Esophagus squamous epithelium (tissue), 5 donors: ENCODE results near the gene WFDC9. TPM values are rescaled to one million over a fixed set of nuclear protein-coding genes. Genes with fewer than 3 reads are reported as not detected.
"Not testable (repeated sequence)": the region's sequence is repeated elsewhere in the genome, so short reads cannot be mapped to it uniquely, and the experiment has no call there.

Source experiments
- DNase-seq: peaks from one replicate; lab custom pipeline; 2025; lab: John Stamatoyannopoulos, UW
- H3K27ac ChIP-seq, 4 donors: fragments of 200-600 bp; sonication (generic); one replicate each; pipeline ENCODE4 v1.5.1; 2016 to 2019; ENCODE audit warnings: mild to moderate bottlenecking in 1 of 4
- H3K27me3 ChIP-seq, 4 donors: fragments of 200-600 bp; sonication (generic); 1 replicate in 3 of 4; 2 replicates in 1 of 4; pipeline versions ENCODE4 v1.5.1 to v1.6.0; 2017 to 2021; ENCODE audit warnings: antibody characterized with exemption in 1 of 4
- H3K36me3 ChIP-seq, 3 donors: fragments of 200-600 bp; sonication (generic); one replicate each; pipeline ENCODE4 v1.5.1; 2016 to 2019
- H3K4me1 ChIP-seq, 3 donors: fragments of 200-600 bp; sonication (generic); one replicate each; pipeline ENCODE4 v1.5.1; 2017 to 2019
- H3K4me3 ChIP-seq, 4 donors: fragments of 200-600 bp; sonication (generic); 1 replicate in 3 of 4; 2 replicates in 1 of 4; pipeline ENCODE4 v1.5.1; 2016 to 2019; ENCODE audit warnings: mild to moderate bottlenecking in 2 of 4, moderate library complexity in 1 of 4
- H3K9me3 ChIP-seq, 3 donors: fragments of 200-600 bp; sonication (generic); one replicate each; pipeline ENCODE4 v1.5.1; 2016 to 2019
- CTCF ChIP-seq, 6 experiments: fragments of 450-650 bp in 4 of 6; fragments of 200-600 bp in 2 of 6; sonication (generic) in 2 of 6; IDR thresholded peaks; one replicate each; pipeline ENCODE4 v1.5.1; 2016 to 2019; ENCODE audit warnings: antibody characterized with exemption in 6 of 6, mild to moderate bottlenecking in 4 of 6, moderate library complexity in 4 of 6
- POLR2A ChIP-seq, 4 donors: fragments of 450-650 bp; IDR thresholded peaks; one replicate each; pipeline ENCODE4 v1.6.1; 2017; ENCODE audit warnings: antibody characterized with exemption in 4 of 4, mild to moderate bottlenecking in 4 of 4, moderate library complexity in 3 of 4
- WGBS, 2 donors: methylation state at CpG; one replicate each; pipeline ENCODE4 v1.1.5; 2018; 5-methylcytosine and 5-hydroxymethylcytosine counted together
- intact Hi-C: fragments of 100-400 bp; cut with DNase I; formaldehyde crosslinking; loops from one replicate; pipeline ENCODE4 v1.15.0; 2022
- total RNA-seq, 4 donors: library from RNA; depleted of rRNA; stranded (reverse); fragments of >200 nt; gene quantifications; one replicate each; pipeline ENCODE4 v1.1.0, GENCODE V29; 2016
- donor health status: DM: yes; HTN: yes; CAD: no.

WFDC9 gene
- total RNA-seq, 4 donors from 2014 or later = not detected

- Histone ChIP-seq H3K36me3 (no peaks in the 10 kb centered on the region), H3K27ac (no peak overlapping the region), H3K9me3 (no peaks in the 10 kb centered on the region), H3K27me3 (peaks cover 0 to 9% (median 0%) of the 10 kb centered on the region in 4 donors), H3K4me3 (no peak overlapping the region), H3K4me1 (no peaks in the 10 kb centered on the region)
- DNase-seq = no peak
- intact Hi-C loops = no loop called here
- WGBS, 2 donors = 76 to 86% methylated on average over 6 of the region's 6 CpGs
- no peak for TF ChIP-seq POLR2A (IDR thresholded peaks at IDR 0.05)
Measured at GRCh38 chr20:45649312-45649863, 18.3 kb upstream of the WFDC9 start.

- 60% methylated on average over 1 of the region's 1 CpG; no CpG with 5 or more reads in 1 of the 2 donors for whole genome bisulfite sequencing, 2 donors
- H3K27ac ChIP-seq = no peak overlapping the region
- intact Hi-C loops = no loop called here
- no peaks in the 10 kb centered on the region for H3K9me3 ChIP-seq
- no peaks in the 10 kb centered on the region for H3K36me3 ChIP-seq
- DNase-seq = no peak
- H3K4me3 ChIP-seq = no peak overlapping the region
- TF ChIP-seq POLR2A (IDR thresholded peaks at IDR 0.05) (no peak), CTCF (IDR thresholded peaks at IDR 0.05) (no peak)
- no peaks in the 10 kb centered on the region for H3K4me1 ChIP-seq
- peaks cover 0 to 9% (median 0%) of the 10 kb centered on the region in 4 donors for H3K27me3 ChIP-seq
Measured at GRCh38 chr20:45647441-45648050, 16.5 kb upstream of the WFDC9 start.

- no peak for TF ChIP-seq CTCF (IDR thresholded peaks at IDR 0.05)
- no peak for TF ChIP-seq POLR2A (IDR thresholded peaks at IDR 0.05)
- WGBS, 2 donors = 78 to 92% methylated on average over 2 to 3 of the region's 3 CpGs
- H3K27me3 ChIP-seq = peaks cover 0 to 9% (median 0%) of the 10 kb centered on the region in 4 donors
- no peaks in the 10 kb centered on the region for H3K36me3 ChIP-seq
- no peak for DNase-seq
- H3K4me3 ChIP-seq = no peak overlapping the region
- H3K9me3 ChIP-seq = no peaks in the 10 kb centered on the region
- intact Hi-C loops = no loop called here
- no peak overlapping the region for H3K27ac ChIP-seq
- no peaks in the 10 kb centered on the region for H3K4me1 ChIP-seq
Measured at GRCh38 chr20:45646875-45647274, 15.8 kb upstream of the WFDC9 start.

GRCh38 chr20:45645869-45646268 lies 14.8 kb upstream of the WFDC9 start:
- WGBS, 2 donors = no CpG with 5 or more reads among the region's 28 CpGs

GRCh38 chr20:45641076-45641475 lies 10.0 kb upstream of the WFDC9 start:
- DNase-seq, H3K9me3 ChIP-seq, H3K36me3 ChIP-seq, intact Hi-C loops, H3K4me3 ChIP-seq, H3K27ac ChIP-seq, H3K4me1 ChIP-seq, H3K27me3 ChIP-seq: not testable (repeated sequence)
- 96 to 97% methylated on average over 23 of the region's 24 CpGs for WGBS, 2 donors

More at GRCh38 chr20:45645869-45646268, 14.8 kb upstream of the WFDC9 start:
- H3K4me3 ChIP-seq, H3K27me3 ChIP-seq, H3K36me3 ChIP-seq, DNase-seq, intact Hi-C loops, H3K9me3 ChIP-seq, H3K27ac ChIP-seq, H3K4me1 ChIP-seq: not testable (repeated sequence)

GRCh38 chr20:45639687-45640086 lies 8.6 kb upstream of the WFDC9 start:
- WGBS, 2 donors = 70 to 80% methylated on average over 5 of the region's 5 CpGs
- intact Hi-C loops = no loop called here
- no peaks in the 10 kb centered on the region for H3K4me1 ChIP-seq
- H3K27me3 ChIP-seq = peaks cover 0 to 6% (median 0%) of the 10 kb centered on the region in 4 donors
- no peak overlapping the region for H3K27ac ChIP-seq
- H3K4me3 ChIP-seq = no peak overlapping the region
- H3K36me3 ChIP-seq = no peaks in the 10 kb centered on the region
- no peak for TF ChIP-seq CTCF (IDR thresholded peaks at IDR 0.05)
- no peak for TF ChIP-seq POLR2A (IDR thresholded peaks at IDR 0.05)
- no peaks in the 10 kb centered on the region for H3K9me3 ChIP-seq
- DNase-seq = no peak
